ENCODE data around the gene EVX1.
A peak's percentile ranks its signal among the peaks of the same experiment; 100 is the strongest.

EVX1 gene

DNA sequence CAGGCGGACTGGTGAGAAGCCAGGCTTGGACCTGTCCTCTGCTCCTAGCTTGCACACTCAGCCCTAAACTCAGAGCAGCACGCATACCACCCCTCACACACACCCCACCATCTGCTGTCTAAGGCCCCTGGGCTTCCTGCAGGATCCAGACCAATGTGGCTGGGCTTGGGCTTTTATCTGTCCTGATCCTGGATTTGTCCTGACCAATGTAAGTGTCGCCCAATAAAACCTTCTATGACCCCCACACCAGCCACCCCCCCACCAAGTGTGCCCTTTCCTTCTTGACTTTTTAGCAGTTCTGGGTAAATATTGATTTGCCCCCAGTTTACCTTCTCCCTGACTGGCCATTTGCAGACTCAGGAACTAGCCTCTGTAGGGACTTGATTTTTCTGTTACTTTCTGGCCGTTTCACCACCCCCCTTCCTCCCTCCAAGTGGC is 41.0 kb upstream of the EVX1 start:
- peaks cover 21% of the 10 kb centered on the region for H3K4me1 Mint-ChIP-seq
- peak overlapping the region; percentile 71 for H3K4me3 Mint-ChIP-seq
- peaks cover 37% of the 10 kb centered on the region for H3K27me3 Mint-ChIP-seq

DNA sequence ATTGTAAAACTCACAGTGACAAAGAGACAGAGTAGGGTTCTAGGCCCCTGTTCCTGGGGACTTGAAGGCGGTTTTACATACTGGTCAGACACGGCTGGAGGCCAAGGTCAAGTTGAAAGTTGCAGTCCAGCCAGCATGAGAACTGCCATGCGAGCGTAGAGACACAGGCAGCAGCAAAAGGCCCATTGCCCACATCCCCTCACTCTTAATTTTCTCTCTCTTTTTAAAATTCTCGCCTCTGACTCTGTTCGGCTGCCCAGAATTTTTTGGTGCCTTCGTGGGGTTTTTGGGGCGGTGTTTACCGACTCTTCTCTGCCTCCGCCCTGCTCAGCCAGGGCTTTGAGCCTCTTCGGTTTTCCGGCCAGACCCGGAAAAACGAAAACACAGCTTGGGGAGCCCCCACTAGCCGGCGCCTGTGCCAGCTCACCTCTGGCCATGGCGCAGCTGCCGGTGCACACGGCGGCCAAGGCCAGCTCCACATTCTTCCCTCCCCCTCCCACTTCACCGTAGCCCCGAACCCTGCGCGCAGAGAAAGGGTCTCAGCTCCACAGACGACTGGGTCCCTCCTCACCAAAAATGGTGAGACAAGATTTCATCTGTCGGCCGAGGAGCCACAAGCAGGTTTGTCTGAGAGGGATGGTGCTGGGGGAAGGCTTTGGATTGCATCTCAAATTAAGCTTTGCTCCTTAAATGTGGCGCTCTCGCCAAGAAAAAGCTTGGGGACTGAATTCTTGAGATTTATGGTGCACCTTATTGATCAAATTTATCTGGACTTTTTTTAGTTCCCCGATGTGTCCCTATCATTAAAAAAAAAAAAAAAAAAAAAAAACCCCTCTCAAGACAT is 40.4 kb upstream of the EVX1 start:
- Mint-ChIP-seq H3K36me3 (no peaks in the 10 kb centered on the region), H3K4me3 (peak overlapping the region; percentile 8), H3K27me3 (peaks cover 35% of the 10 kb centered on the region), H3K9me3 (peaks cover 2% of the 10 kb centered on the region), H3K4me1 (peaks cover 21% of the 10 kb centered on the region), H3K27ac (no peak overlapping the region)
- DNase-seq (ENCODE audit: low spot score in 2 of 2), result peak in 1 of 2 donors; percentile 11
- ATAC-seq (ENCODE audit: low read depth), result no peak

More for the DNA sequence above, 41.0 kb upstream of the EVX1 start:
- Mint-ChIP-seq H3K9me3 (peaks cover 2% of the 10 kb centered on the region), H3K36me3 (no peaks in the 10 kb centered on the region), H3K27ac (no peak overlapping the region)
- DNase-seq (ENCODE audit: low spot score in 2 of 2) (no peak), ATAC-seq (ENCODE audit: low read depth) (no peak)

DNA sequence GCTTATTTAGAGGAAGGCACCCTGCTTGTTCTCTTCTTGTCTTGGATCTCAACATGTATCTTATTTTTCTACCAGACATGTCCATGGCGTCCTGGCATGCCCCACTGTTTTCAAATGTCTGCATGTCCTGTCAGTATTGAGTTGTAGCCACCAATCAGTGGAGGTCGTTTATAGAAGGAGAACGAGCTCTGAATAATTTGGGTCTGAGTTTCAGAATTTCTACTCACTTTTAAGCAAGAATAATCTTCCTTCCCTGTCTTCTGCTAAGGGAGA is 39.8 kb upstream of the EVX1 start:
- H3K4me3 Mint-ChIP-seq, result no peak overlapping the region

GRCh38 chr7:27203365-27203953 is 39.1 kb upstream of the EVX1 start:
- H3K4me1 Mint-ChIP-seq, result peaks cover 21% of the 10 kb centered on the region
- H3K9me3 Mint-ChIP-seq, result no peaks in the 10 kb centered on the region
- no peak for DNase-seq (ENCODE audit: low spot score in 2 of 2)
- no peaks in the 10 kb centered on the region for H3K36me3 Mint-ChIP-seq
- peaks cover 32% of the 10 kb centered on the region for H3K27me3 Mint-ChIP-seq
- ATAC-seq (ENCODE audit: low read depth), result no peak
- H3K4me3 Mint-ChIP-seq, result no peak overlapping the region
- no peak overlapping the region for H3K27ac Mint-ChIP-seq

More for the DNA sequence above, 39.8 kb upstream of the EVX1 start:
- DNase-seq (ENCODE audit: low spot score in 2 of 2) (no peak), ATAC-seq (ENCODE audit: low read depth) (no peak)
- H3K9me3 Mint-ChIP-seq, result peaks cover 2% of the 10 kb centered on the region
- no peaks in the 10 kb centered on the region for H3K36me3 Mint-ChIP-seq
- no peak overlapping the region for H3K27ac Mint-ChIP-seq
- H3K27me3 Mint-ChIP-seq, result peaks cover 34% of the 10 kb centered on the region
- H3K4me1 Mint-ChIP-seq, result peaks cover 21% of the 10 kb centered on the region

DNA sequence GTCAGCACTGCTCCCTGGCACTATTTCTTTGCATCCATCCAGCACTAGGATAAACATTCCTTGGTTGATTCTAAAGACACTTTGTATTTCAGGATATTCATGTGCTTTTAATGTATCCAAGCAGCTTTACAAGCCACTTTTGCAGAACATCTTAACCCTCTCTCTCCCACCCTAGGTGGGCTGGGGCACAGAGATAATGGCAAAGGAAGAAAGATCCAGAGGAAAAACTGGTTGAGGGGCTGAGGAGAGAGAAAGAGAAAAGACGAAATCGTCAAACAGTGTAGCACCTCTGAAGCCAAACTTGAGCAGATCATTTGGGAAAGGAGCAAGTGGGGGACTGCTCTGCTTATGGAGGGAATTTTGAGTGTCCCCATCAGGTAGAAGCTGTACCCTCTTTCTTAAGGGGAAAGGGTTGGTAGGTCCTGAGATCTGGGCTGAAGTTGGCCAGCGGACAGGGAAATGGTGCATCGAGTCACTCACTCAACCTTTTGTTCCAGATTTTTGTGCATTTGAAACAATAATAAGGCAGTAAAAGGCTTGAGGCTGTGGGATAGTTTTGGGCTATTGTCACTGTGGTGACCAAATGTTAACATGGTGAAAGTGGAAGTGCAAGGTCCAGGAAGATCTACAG is 38.5 kb upstream of the EVX1 start:
- Mint-ChIP-seq H3K27ac (peak overlapping the region; percentile 24), H3K4me3 (no peak overlapping the region)
- no peak for ATAC-seq (ENCODE audit: low read depth)

DNA sequence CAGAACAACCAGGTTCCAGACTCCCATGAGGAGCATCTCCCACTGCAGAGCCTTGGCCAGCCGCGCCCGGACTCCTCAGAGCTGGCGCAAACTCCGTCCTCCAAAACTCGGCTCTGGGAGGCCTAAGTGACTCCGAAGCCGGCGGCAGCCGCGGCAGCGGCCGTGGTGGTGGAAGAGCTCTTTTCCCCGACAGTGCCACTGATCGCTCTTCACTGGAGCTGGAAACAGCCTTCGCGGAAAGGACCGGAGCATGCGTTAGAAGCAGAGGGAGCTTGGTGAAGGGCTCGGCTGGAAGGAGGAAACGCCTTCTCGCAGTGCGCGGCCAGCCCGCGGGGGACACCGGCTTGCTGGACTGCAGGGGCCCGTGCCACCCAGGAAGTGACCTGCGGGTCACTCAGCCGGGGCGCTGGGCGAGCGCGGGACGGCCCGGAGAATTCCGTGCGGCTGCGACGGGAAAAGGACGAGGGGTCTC is 37.7 kb upstream of the EVX1 start:
- no peak overlapping the region for H3K4me3 Mint-ChIP-seq
- no peak for ATAC-seq (ENCODE audit: low read depth)
- peaks cover 17% of the 10 kb centered on the region for H3K4me1 Mint-ChIP-seq
- peak overlapping the region; percentile 68 for H3K27ac Mint-ChIP-seq
- DNase-seq (ENCODE audit: low spot score in 2 of 2), result peak in 1 of 2 donors; percentile 22
- peaks cover 38% of the 10 kb centered on the region for H3K27me3 Mint-ChIP-seq
- H3K36me3 Mint-ChIP-seq, result no peaks in the 10 kb centered on the region
- H3K9me3 Mint-ChIP-seq, result no peaks in the 10 kb centered on the region

More for the DNA sequence above, 38.5 kb upstream of the EVX1 start:
- Mint-ChIP-seq H3K4me1 (peaks cover 18% of the 10 kb centered on the region), H3K9me3 (no peaks in the 10 kb centered on the region), H3K36me3 (no peaks in the 10 kb centered on the region), H3K27me3 (peaks cover 35% of the 10 kb centered on the region)
- no peak for DNase-seq (ENCODE audit: low spot score in 2 of 2)

DNA sequence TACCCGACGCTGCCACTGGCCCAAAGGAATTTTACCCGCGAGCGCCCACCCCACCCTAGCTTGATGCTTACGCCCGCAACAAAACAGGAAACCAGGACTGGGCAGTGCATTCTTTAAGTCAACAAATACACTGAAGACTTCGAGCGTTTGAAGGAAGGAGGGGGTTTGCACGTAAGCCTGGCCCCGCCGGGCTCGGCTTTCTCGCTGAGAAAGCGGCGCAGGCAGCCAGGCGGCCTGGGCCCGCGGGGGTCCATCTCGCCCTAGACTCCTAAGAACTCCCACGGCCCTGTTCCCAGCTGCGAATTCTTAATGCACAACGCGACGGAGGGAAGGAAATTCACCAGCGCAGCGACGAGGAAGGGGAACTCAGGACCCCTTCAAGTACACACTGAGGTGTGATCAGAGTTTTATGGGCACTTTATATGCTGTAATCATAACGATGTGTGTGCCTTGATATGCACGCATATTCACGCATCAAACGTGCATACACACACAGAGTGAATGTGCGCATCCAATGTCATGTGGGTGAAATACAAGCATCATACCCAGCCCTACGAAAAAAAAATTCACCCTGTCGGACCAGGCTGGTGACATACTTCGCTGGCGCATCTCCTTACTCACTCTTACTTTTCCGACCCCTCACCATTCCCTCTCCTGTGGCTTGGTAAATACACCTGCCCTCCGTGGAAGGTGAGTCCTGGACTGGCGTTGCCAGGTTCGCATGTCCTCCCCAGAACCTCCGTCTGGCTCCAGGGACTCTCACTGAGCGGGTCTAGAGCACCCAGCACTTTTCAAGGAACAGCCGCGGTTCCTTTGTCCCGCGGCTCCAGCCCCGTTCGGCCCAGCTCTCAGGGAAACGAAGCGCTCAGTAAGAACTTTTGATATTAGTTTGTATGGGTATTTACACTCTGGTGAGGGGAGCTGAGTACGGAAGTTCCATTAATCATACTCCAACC is 37.0 kb upstream of the EVX1 start:
- Mint-ChIP-seq H3K4me3 (no peak overlapping the region), H3K27me3 (peaks cover 42% of the 10 kb centered on the region), H3K36me3 (no peaks in the 10 kb centered on the region), H3K4me1 (peaks cover 13% of the 10 kb centered on the region), H3K27ac (peak overlapping the region; percentile 68), H3K9me3 (no peaks in the 10 kb centered on the region)
- ATAC-seq (ENCODE audit: low read depth) (no peak), DNase-seq (ENCODE audit: low spot score in 2 of 2) (no peak)

- no peaks in the 10 kb centered on the region for H3K9me3 Mint-ChIP-seq
- no peaks in the 10 kb centered on the region for H3K36me3 Mint-ChIP-seq
- H3K4me3 Mint-ChIP-seq, result no peak overlapping the region
- peaks cover 4% of the 10 kb centered on the region for H3K4me1 Mint-ChIP-seq
- peaks cover 42% of the 10 kb centered on the region for H3K27me3 Mint-ChIP-seq
- H3K27ac Mint-ChIP-seq, result no peak overlapping the region
- DNase-seq (ENCODE audit: low spot score in 2 of 2) (no peak), ATAC-seq (ENCODE audit: low read depth) (no peak)
Observed at GRCh38 chr7:27207348-27207985, 35.1 kb upstream of the EVX1 start.

- H3K4me3 Mint-ChIP-seq, result no peak overlapping the region
- ATAC-seq (ENCODE audit: low read depth) (no peak), DNase-seq (ENCODE audit: low spot score in 2 of 2) (no peak)
- no peaks in the 10 kb centered on the region for H3K9me3 Mint-ChIP-seq
- H3K27ac Mint-ChIP-seq, result no peak overlapping the region
- no peaks in the 10 kb centered on the region for H3K36me3 Mint-ChIP-seq
- H3K4me1 Mint-ChIP-seq, result peaks cover 4% of the 10 kb centered on the region
- H3K27me3 Mint-ChIP-seq, result peaks cover 42% of the 10 kb centered on the region
Observed at GRCh38 chr7:27208998-27209397, 33.6 kb upstream of the EVX1 start.

GRCh38 chr7:27209933-27210440 is 32.6 kb upstream of the EVX1 start:
- Mint-ChIP-seq H3K4me3 (peak overlapping the region; percentile 35), H3K4me1 (peaks cover under 1% of the 10 kb centered on the region), H3K9me3 (no peaks in the 10 kb centered on the region), H3K36me3 (no peaks in the 10 kb centered on the region), H3K27me3 (peaks cover 42% of the 10 kb centered on the region), H3K27ac (no peak overlapping the region)
- ATAC-seq (ENCODE audit: low read depth) (no peak), DNase-seq (ENCODE audit: low spot score in 2 of 2) (no peak)

DNA sequence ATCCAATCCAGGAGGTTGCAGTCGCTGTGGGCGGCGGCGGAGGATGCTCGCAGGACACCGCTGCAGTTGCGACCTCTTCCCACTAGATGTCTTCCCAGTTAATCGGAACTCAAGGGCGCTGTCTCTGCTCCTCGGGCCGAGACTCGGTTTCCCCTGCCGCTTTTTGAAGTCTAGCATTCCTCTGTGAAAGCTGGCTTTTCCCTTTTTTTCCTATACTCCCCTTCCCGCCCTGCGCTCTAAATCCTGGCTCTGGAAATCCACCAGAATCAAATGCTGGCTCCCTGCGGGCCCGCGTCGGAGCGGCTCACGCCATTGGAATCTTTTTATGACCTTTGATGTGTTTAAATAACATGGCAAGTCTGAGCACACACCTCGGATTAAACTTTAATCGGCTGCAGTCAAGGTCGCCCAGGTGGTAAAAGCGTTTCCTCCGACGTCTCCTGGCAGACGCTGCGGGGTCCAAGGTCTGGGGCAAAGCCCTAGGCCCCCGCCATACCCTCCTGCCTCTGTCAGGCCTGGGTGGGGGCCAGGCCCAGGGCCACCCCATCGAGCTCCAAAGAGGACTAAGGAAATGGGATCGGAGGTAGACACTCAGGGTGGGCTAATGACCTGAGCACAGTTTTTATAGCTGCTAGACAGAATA is 32.0 kb upstream of the EVX1 start:
- Mint-ChIP-seq H3K9me3 (no peaks in the 10 kb centered on the region), H3K4me3 (peak overlapping the region; percentile 35), H3K4me1 (no peaks in the 10 kb centered on the region), H3K27me3 (peaks cover 43% of the 10 kb centered on the region), H3K27ac (no peak overlapping the region), H3K36me3 (no peaks in the 10 kb centered on the region)
- ATAC-seq (ENCODE audit: low read depth) (peak; percentile 51), DNase-seq (ENCODE audit: low spot score in 2 of 2) (peak in 1 of 2 donors; percentile 57)

DNA sequence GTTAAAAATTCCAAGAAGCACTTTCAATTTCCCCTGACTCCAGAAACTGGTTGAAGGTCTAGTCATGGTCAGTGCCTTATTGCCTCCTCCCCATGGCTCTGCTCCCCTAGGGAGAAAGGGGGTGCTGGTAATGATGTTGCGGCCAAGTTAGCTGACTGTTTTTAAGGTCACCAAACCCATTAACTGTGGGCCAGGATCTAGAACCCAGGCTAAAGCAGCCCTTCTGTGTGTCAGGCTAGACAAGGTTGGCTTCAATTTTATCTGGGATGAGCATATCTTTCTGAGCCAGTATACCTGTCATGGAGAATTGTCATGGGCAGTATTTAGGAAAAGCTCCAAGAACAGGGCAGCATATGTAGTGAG is 31.5 kb upstream of the EVX1 start:
- Mint-ChIP-seq H3K27ac (no peak overlapping the region), H3K36me3 (no peaks in the 10 kb centered on the region), H3K4me1 (no peaks in the 10 kb centered on the region), H3K4me3 (no peak overlapping the region), H3K9me3 (no peaks in the 10 kb centered on the region), H3K27me3 (peaks cover 38% of the 10 kb centered on the region)
- DNase-seq (ENCODE audit: low spot score in 2 of 2) (no peak), ATAC-seq (ENCODE audit: low read depth) (no peak)

DNA sequence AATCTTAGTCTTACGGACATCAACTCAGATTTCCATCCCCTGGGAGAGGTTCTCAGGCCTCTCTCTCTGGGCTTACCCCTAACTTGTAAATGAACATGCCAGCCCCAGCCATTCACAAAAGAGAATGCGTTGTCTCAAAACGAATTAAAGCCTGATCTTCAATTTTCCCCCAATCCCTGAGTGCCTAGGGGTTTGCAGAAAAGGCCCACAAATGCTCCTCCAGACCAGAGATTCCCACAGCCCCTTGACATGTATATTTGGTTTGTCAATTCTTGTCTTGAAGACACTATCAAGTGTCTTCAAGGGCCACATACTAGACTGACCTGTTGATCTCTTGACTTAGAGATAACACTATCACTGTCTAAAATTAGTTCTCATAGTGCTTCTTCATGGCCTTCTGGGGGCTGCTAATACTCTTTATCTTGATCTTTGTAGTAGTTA is 30.8 kb upstream of the EVX1 start:
- ATAC-seq (ENCODE audit: low read depth) (no peak), DNase-seq (ENCODE audit: low spot score in 2 of 2) (no peak)
- H3K36me3 Mint-ChIP-seq, result no peaks in the 10 kb centered on the region
- peaks cover 40% of the 10 kb centered on the region for H3K27me3 Mint-ChIP-seq
- H3K27ac Mint-ChIP-seq, result no peak overlapping the region
- no peak overlapping the region for H3K4me3 Mint-ChIP-seq
- H3K9me3 Mint-ChIP-seq, result no peaks in the 10 kb centered on the region
- H3K4me1 Mint-ChIP-seq, result no peaks in the 10 kb centered on the region

Data from memory B cell (primary cell).